K562 (cell line): Measurements from ENCODE around the gene RNLS. TPM values are rescaled to one million over a fixed set of nuclear protein-coding genes. Genes with fewer than 3 reads are reported as not detected.

Experiments
- ATAC-seq: fragments of 200-7000 bp; cut with Tn5 transposase; 3 replicates; pipeline ENCODE4 v1.9.1; 2020; ENCODE audit warnings: moderate library complexity
- BruUV-seq: library from RNA; stranded (reverse); fragments of 400-500 nt; replicated peaks from 2 replicates; lab custom pipeline; 2021; lab: Mats Ljungman, UMichigan
- CTCF ChIA-PET: fragments of 300-600 bp; formaldehyde crosslinking; extraction: SDS; loops from one replicate; lab custom pipeline; 2021; ENCODE audit warnings: low intra/inter-chr PET ratio; lab: Yijun Ruan, JAX
- POLR2A ChIA-PET: fragments of 300-600, 350-650 bp; sonication (Branson Sonifier 250); formaldehyde crosslinking; extraction: SDS; loops from one replicate; lab custom pipeline; 2021; ENCODE audit warnings: antibody characterized with exemption, inconsistent platforms; lab: Yijun Ruan, JAX
- DNase-seq, 4 experiments: peaks; one replicate each; pipeline versions ENCODE4 v3.0.0 to v3.0.0-alpha.2; 2011 to 2018; ENCODE audit warnings: low spot score in 3 of 4, mixed read lengths in 3 of 4; ENCODE audit errors: extremely low read depth in 1 of 4
- FAIRE-seq: peaks from 2 replicates; lab custom pipeline; 2011; peaks lifted over from hg19 to GRCh38; lab: Jason Lieb, UNC
- H2AFZ ChIP-seq: 2 replicates; pipeline ENCODE4 v1.6.0; 2011; ENCODE audit warnings: low read depth, low read length, control low read depth, inconsistent platforms
- H3K27ac ChIP-seq: fragments of 200-600 bp; 3 replicates; pipeline ENCODE4 v1.8.0; 2011; ENCODE audit warnings: low read depth, mild to moderate bottlenecking, control low read depth, inconsistent platforms, low read length, moderate library complexity, mixed read lengths; ENCODE audit errors: extremely low read depth
- H3K27me3 ChIP-seq, 2 experiments: fragments of 300-600 bp in 1 of 2; 2 replicates in 1 of 2; 3 replicates in 1 of 2; pipeline versions ENCODE4 v1.6.0 to v1.8.0; 2011; ENCODE audit warnings: inconsistent platforms in 2 of 2, low read length in 2 of 2, mild to moderate bottlenecking in 1 of 2, mixed read lengths in 1 of 2, moderate library complexity in 1 of 2; ENCODE audit not compliant: control insufficient read depth in 2 of 2, insufficient read depth in 2 of 2
- H3K36me3 ChIP-seq: fragments of 300-600 bp; 3 replicates; pipeline ENCODE4 v1.8.0; 2011; ENCODE audit warnings: mild to moderate bottlenecking, low read length, inconsistent platforms; ENCODE audit not compliant: control insufficient read depth, insufficient read depth
- H3K4me1 ChIP-seq, 2 experiments: fragments of 200-600 bp in 1 of 2; replicated peaks in 1 of 2; 2 replicates in 1 of 2; 3 replicates in 1 of 2; pipeline versions ENCODE4 v1.5.1 to v1.8.0; 2011; ENCODE audit warnings: inconsistent platforms in 2 of 2, low read length in 2 of 2, mild to moderate bottlenecking in 1 of 2, mixed read lengths in 1 of 2, moderate library complexity in 1 of 2; ENCODE audit not compliant: control insufficient read depth in 2 of 2, insufficient read depth in 2 of 2
- H3K4me2 ChIP-seq: 2 replicates; pipeline ENCODE4 v1.6.1; 2011; ENCODE audit warnings: low read length, control low read depth, inconsistent platforms, mixed read lengths; ENCODE audit not compliant: insufficient read depth
- H3K4me3 ChIP-seq: fragments of 200-600 bp; sonication (generic), shearing (Covaris generic); 2 replicates; pipeline ENCODE4 v1.5.1; 2016; ENCODE audit warnings: control low read depth, inconsistent platforms
- H3K79me2 ChIP-seq: fragments of 200-600 bp; 3 replicates; pipeline ENCODE4 v1.8.0; 2011; ENCODE audit warnings: low read length, inconsistent platforms; ENCODE audit not compliant: control insufficient read depth, insufficient read depth
- H3K9ac ChIP-seq, 2 experiments: 2 replicates each; pipeline versions ENCODE4 v1.6.0 to v1.6.1; 2011; ENCODE audit warnings: low read depth in 2 of 2, low read length in 2 of 2, control low read depth in 1 of 2, inconsistent platforms in 1 of 2, mild to moderate bottlenecking in 1 of 2, mixed read lengths in 1 of 2; ENCODE audit not compliant: insufficient read depth in 1 of 2
- H3K9me1 ChIP-seq: one replicate; pipeline ENCODE4 v1.6.0; 2011; ENCODE audit warnings: inconsistent platforms, mild to moderate bottlenecking, low read length, moderate library complexity; ENCODE audit not compliant: control insufficient read depth, insufficient read depth
- H3K9me3 ChIP-seq: replicated peaks from 2 replicates; pipeline ENCODE4 v1.5.1; 2011; ENCODE audit warnings: low read depth, low read length, inconsistent platforms; ENCODE audit not compliant: control insufficient read depth, insufficient read depth
- H4K20me1 ChIP-seq: replicated peaks from 2 replicates; pipeline ENCODE4 v1.6.1; 2011; ENCODE audit warnings: low read length, inconsistent platforms, mixed read lengths; ENCODE audit not compliant: control insufficient read depth, insufficient read depth
- BCL6 ChIP-seq: fragments of 250-450 bp; sonication (Bioruptor Pico); IDR thresholded peaks from 2 replicates; pipeline ENCODE4 v1.4.0; 2020
- FUS ChIP-seq: fragments of 200-400 bp; formaldehyde crosslinking; optimal IDR thresholded peaks from 2 replicates; pipeline ENCODE3; 2017; ENCODE audit warnings: low read depth, low read length
- HLTF ChIP-seq: fragments of 450-650 bp; IDR thresholded peaks from 2 replicates; pipeline ENCODE4 v1.6.1; 2016
- MAFG ChIP-seq: fragments of 450-650 bp; conservative IDR thresholded peaks from 2 replicates; pipeline ENCODE4 v1.6.1; 2016; ENCODE audit warnings: missing genetic modification characterization, missing compliant biosample characterization
- PRDM10 ChIP-seq: fragments of 450-650 bp; IDR thresholded peaks from 2 replicates; pipeline ENCODE4 v1.6.1; 2018; ENCODE audit not compliant: partially characterized antibody
- RBM25 ChIP-seq: fragments of 200-400 bp; formaldehyde crosslinking; IDR thresholded peaks from 2 replicates; pipeline ENCODE4 v1.6.1; 2018; ENCODE audit warnings: low read length, low read depth, moderate library complexity; ENCODE audit not compliant: severe bottlenecking
- SAP30 ChIP-seq: fragments of 200-600 bp; sonication (generic); IDR thresholded peaks from 2 replicates; pipeline ENCODE4 v1.6.1; 2012; ENCODE audit warnings: borderline replicate concordance, low read depth, mild to moderate bottlenecking, moderate library complexity, low read length, control low read depth, inconsistent platforms; ENCODE audit not compliant: insufficient read depth, poor library complexity, severe bottlenecking
- TAF9B ChIP-seq: fragments of 450-650 bp; IDR thresholded peaks from 2 replicates; pipeline ENCODE4 v1.6.1; 2018; ENCODE audit warnings: mild to moderate bottlenecking; ENCODE audit not compliant: partially characterized antibody
- TEAD4 ChIP-seq, 2 experiments: sonication (generic) in 1 of 2; formaldehyde crosslinking in 1 of 2; IDR thresholded peaks; 2 replicates each; pipeline versions ENCODE4 v1.6.1 to v1.8.0; 2012 to 2022; ENCODE audit warnings: borderline replicate concordance in 1 of 2, inconsistent platforms in 1 of 2, low read length in 1 of 2, mild to moderate bottlenecking in 1 of 2, missing genetic modification reagents in 1 of 2
- TOE1 ChIP-seq, 2 experiments: fragments of 450-650 bp in 1 of 2; sonication (generic) in 1 of 2; formaldehyde crosslinking in 1 of 2; IDR thresholded peaks; 2 replicates each; pipeline versions ENCODE4 v1.7.1 to v1.8.0; 2016 to 2022; ENCODE audit warnings: borderline replicate concordance in 2 of 2, mild to moderate bottlenecking in 2 of 2, antibody characterized with exemption in 1 of 2, inconsistent platforms in 1 of 2, low read depth in 1 of 2, missing genetic modification reagents in 1 of 2, moderate library complexity in 1 of 2
- ZNF384 ChIP-seq: IDR thresholded peaks from 2 replicates; pipeline ENCODE4 v1.6.1; 2012; ENCODE audit warnings: low read depth, low read length, improper control_type of control experiment
- ZNF79 ChIP-seq: fragments of 250-450 bp; sonication (Bioruptor Pico); IDR thresholded peaks from 2 replicates; pipeline ENCODE4 v1.4.0; 2020; ENCODE audit warnings: low read depth, mild to moderate bottlenecking, moderate library complexity
- ZNF830 ChIP-seq: fragments of 250-450 bp; sonication (Bioruptor Pico); IDR thresholded peaks from 2 replicates; pipeline ENCODE4 v1.5.0; 2021; ENCODE audit warnings: mild to moderate bottlenecking
- WGBS: fragments of 100-300 bp; shearing (Covaris generic); methylation state at CpG from one replicate; pipeline ENCODE4 v1.1.6; 2016; ENCODE audit warnings: low coverage, mixed read lengths; ENCODE audit not compliant: insufficient coverage; ENCODE audit errors: missing lambda C conversion rate; 5-methylcytosine and 5-hydroxymethylcytosine counted together
- in situ Hi-C: fragments of 300-500 bp; cut with MboI; formaldehyde crosslinking; loops from 4 replicates; pipeline ENCODE4 v1.15.0; 2018; ENCODE audit warnings: inconsistent platforms, mixed read lengths
- intact Hi-C: fragments of 100-400 bp; cut with micrococcal nuclease; formaldehyde crosslinking; loops from 2 replicates; pipeline ENCODE4 v1.14.2; 2022
- polyA plus RNA-seq, 8 experiments: library from polyadenylated mRNA; depleted of rRNA in 4 of 8; stranded (reverse) in 5 of 8; unstranded in 3 of 8; fragments of >200 nt; fragmentation: Nextera tagmentation in 2 of 8; fragmentation: Illumina TruSeq in 1 of 8; extraction: Ambion mirVana in 2 of 8; extraction: Trizol in 1 of 8; gene quantifications; 2 replicates each; pipeline versions ENCODE4 v1.2.1 to v1.2.3, GENCODE V29; 2011 to 2014; ENCODE audit warnings: inconsistent platforms in 1 of 8, missing spikeins in 1 of 8
- total RNA-seq, 7 experiments: library from RNA; depleted of rRNA in 6 of 7; stranded (reverse); fragments of >200 nt in 6 of 7; fragmentation: Illumina TruSeq in 2 of 7; extraction: Trizol in 2 of 7; gene quantifications; 2 replicates each; pipeline versions ENCODE4 v1.2.1 to v1.2.3, GENCODE V29; 2011 to 2021; ENCODE audit warnings: low replicate concordance in 1 of 7

Gene RNLS
- total and polyA plus RNA-seq, 9 of the 15 experiments (the other 6 are each of a cell fraction or from before 2014, with no cell fraction given) = 0.14 to 0.72 (median 0.41) TPM; not detected in 3

- POLR2A ChIA-PET = no interaction called here
- H3K9ac ChIP-seq = no peak overlapping the region
Observed at GRCh38 chr10:88385601-88386203, 197.4 kb downstream of the RNLS start.

More at GRCh38 chr10:88385601-88386203, 197.4 kb downstream of the RNLS start:
- no peak overlapping the region for H2AFZ ChIP-seq
- no peaks in the 10 kb centered on the region for H3K9me1 ChIP-seq
- no TSS peak for BruUV-seq
- WGBS = 2% methylated on average over 11 of the region's 11 CpGs
- H4K20me1 ChIP-seq = no peaks in the 10 kb centered on the region
- H3K4me3 ChIP-seq = no peak overlapping the region
- H3K9me3 ChIP-seq = no peaks in the 10 kb centered on the region
- in situ Hi-C loops (no loop called here), intact Hi-C loops (loop anchor here (5.0 kb wide), 1 partner anchor 523 kb away; the partner anchor contains the start of genes KLLN and PTEN)
- H3K36me3 ChIP-seq = no peaks in the 10 kb centered on the region
- H3K4me1 ChIP-seq = no peaks in the 10 kb centered on the region
- DNase-seq = no peak
- FAIRE-seq = no peak
- H3K4me2 ChIP-seq = no peak overlapping the region
- CTCF ChIA-PET = no interaction called here
- no peak overlapping the region for H3K27ac ChIP-seq
- no peak for ATAC-seq
- H3K27me3 ChIP-seq = no peaks in the 10 kb centered on the region
- H3K79me2 ChIP-seq = no peaks in the 10 kb centered on the region
- no peak for TF ChIP-seq SAP30
- TF ChIP-seq ZNF830 (CRISPR knock-in tag) = no peak
- no peak for TF ChIP-seq BCL6
- TF ChIP-seq ZNF79 (CRISPR knock-in tag) = no peak
- no peak for TF ChIP-seq FUS
- no peak for TF ChIP-seq RBM25
- no peak for TF ChIP-seq TEAD4 (IDR thresholded peaks at IDR 0.05; ENCODE audit: low read length)
- no peak for TF ChIP-seq TEAD4 (CRISPR knock-in tag; IDR thresholded peaks at IDR 0.05; ENCODE audit: borderline replicate concordance)
- no peak for TF ChIP-seq MAFG (tag)
- no peak for TF ChIP-seq HLTF
- no peak for TF ChIP-seq TOE1 (IDR thresholded peaks at IDR 0.05; ENCODE audit: borderline replicate concordance)
- TF ChIP-seq TOE1 (CRISPR knock-in tag; IDR thresholded peaks at IDR 0.05; ENCODE audit: borderline replicate concordance, low read depth) = no peak
- no peak for TF ChIP-seq PRDM10
- TF ChIP-seq ZNF384 = no peak
- no peak for TF ChIP-seq TAF9B
